AG09309 (cell line): Measurements from ENCODE around the gene CABP4.

Source experiments
- DNase-seq: peaks from one replicate; pipeline ENCODE4 v3.0.0-alpha.2; 2010; ENCODE audit warnings: low read depth
- H3K4me3 ChIP-seq: 2 replicates; pipeline ENCODE4 v1.5.1; 2011; ENCODE audit warnings: mild to moderate bottlenecking, low read depth, low read length, moderate library complexity; ENCODE audit not compliant: control insufficient read depth
- CTCF ChIP-seq: IDR thresholded peaks from 2 replicates; pipeline ENCODE4 v1.5.1; 2011; ENCODE audit warnings: mild to moderate bottlenecking, low read depth, low read length, inconsistent platforms; ENCODE audit not compliant: insufficient read depth, control insufficient read depth; ENCODE audit errors: missing control alignments

Gene CABP4

GRCh38 chr11:67455054-67455453 is at the start of gene CABP4:
TSS of gene CABP4 (plus strand) at chr11:67455354. CDS start at chr11:67455424, 70 bp downstream.
- no peak within 1 kb of the TSS for H3K4me3 ChIP-seq
- no peak for DNase-seq
- TF ChIP-seq CTCF: no peak

- DNase-seq: no peak
- no peak for TF ChIP-seq CTCF
- no peak overlapping the region for H3K4me3 ChIP-seq
Observed at GRCh38 chr11:67405688-67406339, 49.3 kb upstream of the CABP4 start.

GRCh38 chr11:67406420-67406968 is 48.7 kb upstream of the CABP4 start:
- no peak overlapping the region for H3K4me3 ChIP-seq
- no peak for TF ChIP-seq CTCF
- no peak for DNase-seq

GRCh38 chr11:67406969-67407687 is 48.0 kb upstream of the CABP4 start:
- no peak overlapping the region for H3K4me3 ChIP-seq
- no peak for DNase-seq
- peak; percentile 4 for TF ChIP-seq CTCF

- no peak for DNase-seq
- no peak overlapping the region for H3K4me3 ChIP-seq
- TF ChIP-seq CTCF: no peak
Observed at GRCh38 chr11:67407688-67408163, 47.4 kb upstream of the CABP4 start.

- H3K4me3 ChIP-seq: no peak overlapping the region
- TF ChIP-seq CTCF: no peak
Observed at GRCh38 chr11:67408437-67409200, 46.5 kb upstream of the CABP4 start.

More at GRCh38 chr11:67408437-67409200, 46.5 kb upstream of the CABP4 start:
- DNase-seq: no peak
